Measurements from ENCODE around the gene MOB3A.
A peak's percentile ranks its signal among the peaks of the same experiment; 100 is the strongest.

DNA sequence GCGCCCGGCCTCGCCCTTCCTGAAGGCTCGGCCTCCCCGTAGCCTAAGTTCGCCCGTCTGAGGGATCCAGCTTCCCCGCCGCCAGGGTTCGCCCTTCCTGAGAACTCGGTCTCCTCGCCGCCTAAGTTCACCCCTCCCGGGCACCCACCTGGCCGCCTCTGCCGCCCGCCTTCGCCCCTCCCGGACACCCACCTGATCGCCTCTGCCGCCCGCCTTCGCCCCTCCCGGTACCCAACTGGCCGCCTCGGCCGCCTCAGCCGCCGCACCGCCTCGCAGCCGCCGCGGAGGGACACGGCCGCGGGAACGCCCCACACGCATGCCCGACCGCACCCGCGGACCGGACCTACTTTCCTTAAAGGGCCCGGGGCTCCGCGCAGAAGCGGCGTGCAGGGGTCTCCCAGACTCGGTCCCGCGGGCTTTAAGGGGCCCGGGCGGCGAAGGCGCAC, at the start of gene MOB3A:
- peak; percentile 88 for TF ChIP-seq TAF1 (IDR thresholded peaks at IDR 0.05; ENCODE audit: borderline replicate concordance, low read depth, low read length)
- TF ChIP-seq POLR2A (IDR thresholded peaks at IDR 0.05; ENCODE audit: low read depth, low read length), result peak; percentile 68; the same call in 1 of the 2 replicates
- no peak for TF ChIP-seq POLR2AphosphoS5 (IDR thresholded peaks at IDR 0.05; ENCODE audit: low read depth, low read length)

All from GM12892 (cell line).